ENCODE measurements around the gene RARRES1.

DNA sequence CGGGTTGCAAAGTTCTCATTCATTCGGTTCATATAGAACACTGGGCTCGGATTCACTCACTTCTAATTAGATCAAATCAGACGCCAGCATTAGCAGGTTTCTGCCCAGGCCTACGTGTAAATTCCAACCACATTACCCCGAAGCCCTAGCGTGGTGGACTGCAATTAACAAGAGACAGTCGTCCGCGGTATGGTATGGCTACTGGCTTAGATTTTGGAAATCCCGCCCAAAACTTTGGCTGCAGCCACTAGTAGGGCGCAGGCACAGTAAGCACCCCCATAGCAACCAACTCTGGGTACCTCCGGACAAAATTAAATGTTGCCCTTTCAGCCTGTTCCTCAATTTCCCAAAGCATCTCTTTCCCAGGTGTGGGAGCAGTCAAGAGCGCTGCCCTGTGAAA lies 771 bp downstream of the RARRES1 start:
- TF ChIP-seq EZH2phosphoT487 (IDR thresholded peaks at IDR 0.05; ENCODE audit: unreplicated experiment) (no peak), EZH2 (IDR thresholded peaks at IDR 0.05; ENCODE audit: low read depth, unreplicated experiment) (no peak), ZNF331 (CRISPR knock-in tag; IDR thresholded peaks at IDR 0.05; ENCODE audit: low read depth) (no peak)
- TF ChIP-seq, protein P1, sequence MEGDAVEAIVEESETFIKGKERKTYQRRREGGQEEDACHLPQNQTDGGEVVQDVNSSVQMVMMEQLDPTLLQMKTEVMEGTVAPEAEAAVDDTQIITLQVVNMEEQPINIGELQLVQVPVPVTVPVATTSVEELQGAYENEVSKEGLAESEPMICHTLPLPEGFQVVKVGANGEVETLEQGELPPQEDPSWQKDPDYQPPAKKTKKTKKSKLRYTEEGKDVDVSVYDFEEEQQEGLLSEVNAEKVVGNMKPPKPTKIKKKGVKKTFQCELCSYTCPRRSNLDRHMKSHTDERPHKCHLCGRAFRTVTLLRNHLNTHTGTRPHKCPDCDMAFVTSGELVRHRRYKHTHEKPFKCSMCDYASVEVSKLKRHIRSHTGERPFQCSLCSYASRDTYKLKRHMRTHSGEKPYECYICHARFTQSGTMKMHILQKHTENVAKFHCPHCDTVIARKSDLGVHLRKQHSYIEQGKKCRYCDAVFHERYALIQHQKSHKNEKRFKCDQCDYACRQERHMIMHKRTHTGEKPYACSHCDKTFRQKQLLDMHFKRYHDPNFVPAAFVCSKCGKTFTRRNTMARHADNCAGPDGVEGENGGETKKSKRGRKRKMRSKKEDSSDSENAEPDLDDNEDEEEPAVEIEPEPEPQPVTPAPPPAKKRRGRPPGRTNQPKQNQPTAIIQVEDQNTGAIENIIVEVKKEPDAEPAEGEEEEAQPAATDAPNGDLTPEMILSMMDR (conservative IDR thresholded peaks at IDR 0.05; ENCODE audit: low read depth in 2 of 2): no peak
- TF ChIP-seq, protein P2, sequence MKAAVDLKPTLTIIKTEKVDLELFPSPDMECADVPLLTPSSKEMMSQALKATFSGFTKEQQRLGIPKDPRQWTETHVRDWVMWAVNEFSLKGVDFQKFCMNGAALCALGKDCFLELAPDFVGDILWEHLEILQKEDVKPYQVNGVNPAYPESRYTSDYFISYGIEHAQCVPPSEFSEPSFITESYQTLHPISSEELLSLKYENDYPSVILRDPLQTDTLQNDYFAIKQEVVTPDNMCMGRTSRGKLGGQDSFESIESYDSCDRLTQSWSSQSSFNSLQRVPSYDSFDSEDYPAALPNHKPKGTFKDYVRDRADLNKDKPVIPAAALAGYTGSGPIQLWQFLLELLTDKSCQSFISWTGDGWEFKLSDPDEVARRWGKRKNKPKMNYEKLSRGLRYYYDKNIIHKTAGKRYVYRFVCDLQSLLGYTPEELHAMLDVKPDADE (IDR thresholded peaks at IDR 0.05): no peak
- TF ChIP-seq, protein P3, sequence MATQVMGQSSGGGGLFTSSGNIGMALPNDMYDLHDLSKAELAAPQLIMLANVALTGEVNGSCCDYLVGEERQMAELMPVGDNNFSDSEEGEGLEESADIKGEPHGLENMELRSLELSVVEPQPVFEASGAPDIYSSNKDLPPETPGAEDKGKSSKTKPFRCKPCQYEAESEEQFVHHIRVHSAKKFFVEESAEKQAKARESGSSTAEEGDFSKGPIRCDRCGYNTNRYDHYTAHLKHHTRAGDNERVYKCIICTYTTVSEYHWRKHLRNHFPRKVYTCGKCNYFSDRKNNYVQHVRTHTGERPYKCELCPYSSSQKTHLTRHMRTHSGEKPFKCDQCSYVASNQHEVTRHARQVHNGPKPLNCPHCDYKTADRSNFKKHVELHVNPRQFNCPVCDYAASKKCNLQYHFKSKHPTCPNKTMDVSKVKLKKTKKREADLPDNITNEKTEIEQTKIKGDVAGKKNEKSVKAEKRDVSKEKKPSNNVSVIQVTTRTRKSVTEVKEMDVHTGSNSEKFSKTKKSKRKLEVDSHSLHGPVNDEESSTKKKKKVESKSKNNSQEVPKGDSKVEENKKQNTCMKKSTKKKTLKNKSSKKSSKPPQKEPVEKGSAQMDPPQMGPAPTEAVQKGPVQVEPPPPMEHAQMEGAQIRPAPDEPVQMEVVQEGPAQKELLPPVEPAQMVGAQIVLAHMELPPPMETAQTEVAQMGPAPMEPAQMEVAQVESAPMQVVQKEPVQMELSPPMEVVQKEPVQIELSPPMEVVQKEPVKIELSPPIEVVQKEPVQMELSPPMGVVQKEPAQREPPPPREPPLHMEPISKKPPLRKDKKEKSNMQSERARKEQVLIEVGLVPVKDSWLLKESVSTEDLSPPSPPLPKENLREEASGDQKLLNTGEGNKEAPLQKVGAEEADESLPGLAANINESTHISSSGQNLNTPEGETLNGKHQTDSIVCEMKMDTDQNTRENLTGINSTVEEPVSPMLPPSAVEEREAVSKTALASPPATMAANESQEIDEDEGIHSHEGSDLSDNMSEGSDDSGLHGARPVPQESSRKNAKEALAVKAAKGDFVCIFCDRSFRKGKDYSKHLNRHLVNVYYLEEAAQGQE (IDR thresholded peaks at IDR 0.05; ENCODE audit: unreplicated experiment): no peak

Measured in GM23338 (cell line).